Choroid plexus epithelial cell (primary cell): ENCODE measurements around the gene LIG1.

Experiments used
- DNase-seq: peaks from one replicate; pipeline ENCODE4 v3.0.0-alpha.2; 2010; ENCODE audit warnings: low read depth
- H3K4me3 ChIP-seq: 2 replicates; pipeline ENCODE4 v1.5.1; 2011; ENCODE audit warnings: low read depth, mild to moderate bottlenecking, control low read depth, low read length, moderate library complexity
- CTCF ChIP-seq: conservative IDR thresholded peaks from 2 replicates; pipeline ENCODE4 v1.5.1; 2011; ENCODE audit warnings: low read depth, mild to moderate bottlenecking, control low read depth, inconsistent platforms, low read length, moderate library complexity

Gene LIG1

DNA sequence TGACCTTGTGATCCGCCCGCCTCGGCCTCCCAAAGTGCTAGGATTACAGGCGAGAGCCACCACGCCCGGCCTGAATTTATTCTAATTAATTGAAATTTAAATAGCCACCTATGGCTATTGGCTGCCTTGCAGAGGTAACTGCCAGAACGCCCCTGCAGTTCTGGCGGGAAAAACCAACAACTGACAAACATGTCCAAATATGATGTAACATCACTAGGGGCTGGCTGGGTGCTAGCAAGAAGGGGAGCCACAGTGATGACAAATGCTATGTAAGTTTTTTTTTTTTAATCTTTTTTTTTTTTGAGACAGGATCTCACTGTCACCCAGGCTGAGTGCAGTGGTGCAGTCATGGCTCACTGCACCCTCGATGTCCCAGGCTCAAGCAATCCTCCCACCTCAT, 13.2 kb upstream of the LIG1 start:
- DNase-seq = no peak
- no peak overlapping the region for H3K4me3 ChIP-seq
- no peak for TF ChIP-seq CTCF

- H3K4me3 ChIP-seq = no peak overlapping the region
- no peak for DNase-seq
- peak; percentile 13 for TF ChIP-seq CTCF
Observed at GRCh38 chr19:48182434-48182833, 12.3 kb upstream of the LIG1 start.

- no peak overlapping the region for H3K4me3 ChIP-seq
- no peak for TF ChIP-seq CTCF
- no peak for DNase-seq
Observed at GRCh38 chr19:48181505-48181904, 11.4 kb upstream of the LIG1 start.

GRCh38 chr19:48176226-48176625, 6.1 kb upstream of the LIG1 start:
- H3K4me3 ChIP-seq = no peak overlapping the region
- DNase-seq = no peak
- TF ChIP-seq CTCF = no peak

DNA sequence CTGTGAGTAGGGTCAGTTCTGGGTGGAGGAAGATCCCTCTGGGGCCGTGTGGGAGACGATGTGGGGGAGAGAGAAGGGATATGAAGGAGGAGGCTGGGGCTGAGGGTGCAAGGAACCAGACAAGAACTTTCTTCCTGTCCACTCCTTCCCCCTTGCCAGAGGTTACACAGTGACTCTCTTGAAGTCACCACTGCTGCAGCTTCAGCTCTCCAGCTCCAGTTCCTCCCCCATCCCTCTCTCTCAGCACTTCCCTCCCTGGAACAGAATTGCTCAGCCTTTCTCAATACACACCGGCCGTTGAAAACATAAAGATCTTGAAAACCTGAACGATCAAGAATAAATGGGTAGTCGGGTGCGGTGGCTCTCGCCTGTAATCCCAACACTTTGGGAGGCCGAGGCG, 5.4 kb upstream of the LIG1 start:
- TF ChIP-seq CTCF = no peak
- no peak overlapping the region for H3K4me3 ChIP-seq
- no peak for DNase-seq

DNA sequence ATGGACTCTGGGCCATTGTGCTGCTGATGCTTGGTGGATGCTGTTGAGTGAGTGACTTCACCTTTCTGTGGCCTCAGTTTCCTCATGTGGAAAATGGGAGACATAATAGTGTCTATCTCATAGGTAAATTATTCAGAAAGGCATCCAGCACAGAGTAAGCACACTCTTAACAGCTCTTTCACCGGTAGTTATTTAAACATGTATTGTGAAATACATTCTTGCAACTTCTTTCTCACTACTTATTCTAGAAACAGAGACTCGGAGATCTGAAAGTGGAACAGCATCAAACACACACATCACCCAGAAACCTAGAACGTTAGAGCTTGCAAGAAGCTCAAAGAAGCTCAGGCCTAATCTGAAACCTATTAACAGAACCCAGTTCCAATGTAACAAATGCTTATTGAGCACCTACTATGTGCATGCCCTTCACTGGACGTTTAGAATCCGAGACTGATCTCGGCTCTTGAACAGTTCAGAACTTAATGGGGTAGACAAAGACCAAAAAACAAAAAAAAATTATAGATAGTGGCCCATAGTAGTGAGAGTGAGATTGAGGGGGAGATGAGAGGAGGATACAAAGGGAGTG, 4.4 kb upstream of the LIG1 start:
- TF ChIP-seq CTCF = no peak
- no peak overlapping the region for H3K4me3 ChIP-seq
- DNase-seq = no peak

- no peak overlapping the region for H3K4me3 ChIP-seq
- no peak for TF ChIP-seq CTCF
- DNase-seq = no peak
Observed at GRCh38 chr19:48171710-48172109, 1.6 kb upstream of the LIG1 start.
